ENCODE data around the gene CSPG5.

GRCh38 chr3:47594792-47595191, 16.1 kb upstream of the CSPG5 start:
- TF ChIP-seq CTCF (IDR thresholded peaks at IDR 0.05) (no peak), POLR2A (IDR thresholded peaks at IDR 0.05) (no peak)

Measured in heart left ventricle (tissue), 13 donors.